Spleen (tissue), 7 donors: ENCODE results near the gene HECW1.

ENCODE experiments used
- POLR2A ChIP-seq, 3 donors: fragments of 450-650 bp; IDR thresholded peaks; one replicate each; pipeline ENCODE4 v1.5.1; 2017; ENCODE audit warnings: antibody characterized with exemption in 3 of 3, mild to moderate bottlenecking in 1 of 3
- POLR2AphosphoS5 ChIP-seq, 3 donors: sonication (generic); formaldehyde crosslinking; IDR thresholded peaks; one replicate each; pipeline ENCODE4 v1.5.1; 2017; ENCODE audit warnings: antibody characterized with exemption in 3 of 3
- TF ChIP-seq, protein P1 (sequence below), 11 experiments: fragments of 200-600 bp in 7 of 11; fragments of 450-650 bp in 4 of 11; sonication (generic) in 4 of 11; IDR thresholded peaks in 8 of 11; conservative IDR thresholded peaks in 3 of 11; 1 replicate in 7 of 11; 2 replicates in 4 of 11; pipeline versions ENCODE4 v1.4.0 to v1.8.0; 2016 to 2021; ENCODE audit warnings: antibody characterized with exemption in 11 of 11, inconsistent platforms in 4 of 11, mild to moderate bottlenecking in 1 of 11
- donor health status: DM: no; HTN: no; CAD: no; lungs with moderate emphysema.
- donor health status: DM: no; HTN: no; CAD: no.
- donor health status: DM: no; HTN: no; CAD: no.

DNA sequence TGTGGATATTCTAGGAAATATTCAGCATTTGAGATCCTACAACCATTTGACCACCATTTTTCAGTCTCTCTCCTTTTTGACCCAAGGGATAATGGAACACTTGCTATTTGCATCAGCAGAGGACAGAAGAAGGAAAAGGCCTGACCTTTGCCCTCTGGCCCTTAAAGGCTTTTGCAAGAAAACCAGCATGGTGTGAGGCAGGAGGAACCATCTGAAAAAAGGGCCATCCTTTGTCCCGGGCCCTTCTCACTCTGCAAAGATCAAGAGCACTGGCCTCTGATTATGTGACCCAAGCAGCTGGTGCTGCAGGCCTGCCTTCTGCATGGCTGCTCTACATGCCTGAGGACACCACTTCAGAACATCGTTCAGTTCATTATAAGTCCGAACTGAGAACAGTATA lies 337.1 kb downstream of the HECW1 start:
- TF ChIP-seq, protein P1, sequence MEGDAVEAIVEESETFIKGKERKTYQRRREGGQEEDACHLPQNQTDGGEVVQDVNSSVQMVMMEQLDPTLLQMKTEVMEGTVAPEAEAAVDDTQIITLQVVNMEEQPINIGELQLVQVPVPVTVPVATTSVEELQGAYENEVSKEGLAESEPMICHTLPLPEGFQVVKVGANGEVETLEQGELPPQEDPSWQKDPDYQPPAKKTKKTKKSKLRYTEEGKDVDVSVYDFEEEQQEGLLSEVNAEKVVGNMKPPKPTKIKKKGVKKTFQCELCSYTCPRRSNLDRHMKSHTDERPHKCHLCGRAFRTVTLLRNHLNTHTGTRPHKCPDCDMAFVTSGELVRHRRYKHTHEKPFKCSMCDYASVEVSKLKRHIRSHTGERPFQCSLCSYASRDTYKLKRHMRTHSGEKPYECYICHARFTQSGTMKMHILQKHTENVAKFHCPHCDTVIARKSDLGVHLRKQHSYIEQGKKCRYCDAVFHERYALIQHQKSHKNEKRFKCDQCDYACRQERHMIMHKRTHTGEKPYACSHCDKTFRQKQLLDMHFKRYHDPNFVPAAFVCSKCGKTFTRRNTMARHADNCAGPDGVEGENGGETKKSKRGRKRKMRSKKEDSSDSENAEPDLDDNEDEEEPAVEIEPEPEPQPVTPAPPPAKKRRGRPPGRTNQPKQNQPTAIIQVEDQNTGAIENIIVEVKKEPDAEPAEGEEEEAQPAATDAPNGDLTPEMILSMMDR (IDR thresholded peaks at IDR 0.05 in 8 of 11, conservative IDR thresholded peaks at IDR 0.05 in 3 of 11) = no peak
- TF ChIP-seq POLR2A (IDR thresholded peaks at IDR 0.05) = no peak
- no peak for TF ChIP-seq POLR2AphosphoS5 (IDR thresholded peaks at IDR 0.05)
